HG03097 (cell line): Measurements from ENCODE around the gene SBK3.
"Not testable (repeated sequence)": the region's sequence is repeated elsewhere in the genome, so short reads cannot be mapped to it uniquely, and the experiment has no call there.

Source experiments
- ATAC-seq: cut with Tn5 transposase; IDR thresholded peaks from one replicate; pipeline ENCODE4 v1.9.1; 2021; ENCODE audit not compliant: unreplicated experiment, low FRiP score

Gene SBK3

GRCh38 chr19:55545443-55545842, at the start of gene SBK3:
Gene SBK3, minus strand, starts transcription at chr19:55545543. Its CDS starts 0 bp downstream, at chr19:55545543.
- no peak for ATAC-seq

GRCh38 chr19:55593096-55593772, 47.9 kb upstream of the SBK3 start:
- no peak for ATAC-seq

- no peak for ATAC-seq
Observed at GRCh38 chr19:55592391-55593090, 47.2 kb upstream of the SBK3 start.

- no peak for ATAC-seq
Observed at GRCh38 chr19:55591555-55591954, 46.2 kb upstream of the SBK3 start.

GRCh38 chr19:55590617-55591016, 45.3 kb upstream of the SBK3 start:
- no peak for ATAC-seq

GRCh38 chr19:55590109-55590508, 44.8 kb upstream of the SBK3 start:
- no peak for ATAC-seq

GRCh38 chr19:55588738-55589137, 43.4 kb upstream of the SBK3 start:
- no peak for ATAC-seq

GRCh38 chr19:55586976-55587668, 41.8 kb upstream of the SBK3 start:
- peak; percentile 87 for ATAC-seq

GRCh38 chr19:55585658-55586339, 40.5 kb upstream of the SBK3 start:
- ATAC-seq: no peak

- ATAC-seq: no peak
Observed at GRCh38 chr19:55584871-55585270, 39.5 kb upstream of the SBK3 start.

- not testable (repeated sequence) for ATAC-seq
Observed at GRCh38 chr19:55583897-55584296, 38.6 kb upstream of the SBK3 start.

- not testable (repeated sequence) for ATAC-seq
Observed at GRCh38 chr19:55582284-55582683, 36.9 kb upstream of the SBK3 start.

- no peak for ATAC-seq
Observed at GRCh38 chr19:55581823-55582223, 36.5 kb upstream of the SBK3 start.

- ATAC-seq: no peak
Observed at GRCh38 chr19:55581145-55581822, 35.9 kb upstream of the SBK3 start.

- no peak for ATAC-seq
Observed at GRCh38 chr19:55580628-55581144, 35.3 kb upstream of the SBK3 start, which contains the start of gene ZNF579. Gene ZNF579, minus strand, starts transcription at chr19:55580848. Its CDS starts 1,209 bp downstream, at chr19:55579639.

GRCh38 chr19:55579766-55580621, 34.7 kb upstream of the SBK3 start:
- ATAC-seq: no peak

- no peak for ATAC-seq
Observed at GRCh38 chr19:55578761-55579747, 33.7 kb upstream of the SBK3 start.
